Mesothelial cell of epicardium (in vitro differentiated cells): ENCODE measurements around the gene CAPG. TPM values are rescaled to one million over a fixed set of nuclear protein-coding genes. Genes with fewer than 3 reads are reported as not detected.
A peak's percentile ranks its signal among the peaks of the same experiment; 100 is the strongest.

ENCODE experiments used
- DNase-seq, 2 experiments: peaks; one replicate each; pipeline ENCODE4 v3.0.0; 2021; ENCODE audit warnings: low spot score in 2 of 2; ENCODE audit not compliant: unreplicated experiment in 2 of 2
- H3K27ac Mint-ChIP-seq: 2 replicates; pipeline ENCODE4 v1.8.0; 2021; ENCODE audit warnings: mixed read lengths
- H3K27me3 Mint-ChIP-seq: 2 replicates; pipeline ENCODE4 v1.8.0; 2021; ENCODE audit warnings: low read depth, mixed read lengths
- H3K36me3 Mint-ChIP-seq: 2 replicates; pipeline ENCODE4 v1.8.0; 2021; ENCODE audit warnings: mixed read lengths
- H3K4me1 Mint-ChIP-seq: 2 replicates; pipeline ENCODE4 v1.8.0; 2021; ENCODE audit warnings: mixed read lengths
- H3K4me3 Mint-ChIP-seq: 2 replicates; pipeline ENCODE4 v1.8.0; 2021; ENCODE audit warnings: mild to moderate bottlenecking, moderate library complexity, mixed read lengths
- H3K9me3 Mint-ChIP-seq: 2 replicates; pipeline ENCODE4 v1.8.0; 2021; ENCODE audit warnings: mixed read lengths
- total RNA-seq: library from RNA; stranded (reverse); gene quantifications from 3 replicates; pipeline ENCODE4 v1.2.1, GENCODE V29; 2021
- TF ChIP-seq, protein P1 (sequence below): fragments of 200-600 bp; sonication (generic); IDR thresholded peaks from one replicate; pipeline ENCODE4 v1.5.0; 2021; ENCODE audit warnings: antibody characterized with exemption; ENCODE audit not compliant: unreplicated experiment

Gene CAPG
- total RNA-seq, 1 donor from 2014 or later: 86.3 TPM

DNA sequence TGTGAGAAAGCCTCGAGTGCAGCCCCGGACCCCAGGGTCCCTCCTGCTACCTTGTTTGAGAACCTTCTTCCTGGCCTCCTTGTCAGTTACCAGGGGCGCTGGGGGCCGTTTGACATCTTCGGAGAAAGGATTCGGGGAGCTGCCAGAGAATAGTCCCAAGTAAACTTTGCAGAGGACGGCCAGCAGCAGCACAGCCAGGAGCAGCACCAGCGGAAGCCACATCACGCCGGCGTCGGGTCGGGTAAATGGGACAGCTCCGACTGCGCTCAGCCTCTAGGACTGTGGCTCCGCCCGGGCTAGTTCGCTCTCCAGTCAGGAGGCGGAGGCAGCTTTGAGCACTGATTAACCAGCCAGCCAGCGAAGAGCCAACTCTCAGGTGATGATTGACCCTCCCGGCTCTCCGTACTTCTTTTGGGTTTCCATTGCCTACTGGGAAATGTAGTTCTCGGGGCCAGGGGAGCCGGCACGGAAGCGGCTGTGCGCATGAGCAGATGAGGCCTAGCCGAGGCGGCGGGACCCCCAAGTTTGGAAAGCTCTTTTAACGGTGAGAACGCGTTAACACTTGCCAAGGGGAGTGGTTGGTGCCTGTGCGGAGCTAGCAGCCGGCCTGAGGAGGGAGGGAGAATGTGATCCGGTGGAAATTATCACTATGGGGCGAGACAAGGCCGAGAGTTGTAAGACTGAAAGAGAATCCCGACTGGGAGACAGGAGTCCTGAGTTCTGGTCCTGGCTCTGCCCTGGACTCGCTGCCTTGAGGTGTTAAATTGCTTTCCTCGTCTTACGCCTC is 55.7 kb downstream of the CAPG start, which contains the start of the genes ELMOD3 and RETSAT:
Gene ELMOD3, plus strand, starts transcription at position 484 of the 787 bp plus-strand sequence. CDS start 2,430 bp downstream, outside the sequence.
Gene RETSAT, minus strand, starts transcription at position 243 of the 787 bp plus-strand sequence. Its CDS starts 21 bp downstream, at position 222.
- Mint-ChIP-seq H3K36me3 (peaks cover 21% of the 10 kb centered on the region), H3K27me3 (no peaks in the 10 kb centered on the region)
- TF ChIP-seq, protein P1, sequence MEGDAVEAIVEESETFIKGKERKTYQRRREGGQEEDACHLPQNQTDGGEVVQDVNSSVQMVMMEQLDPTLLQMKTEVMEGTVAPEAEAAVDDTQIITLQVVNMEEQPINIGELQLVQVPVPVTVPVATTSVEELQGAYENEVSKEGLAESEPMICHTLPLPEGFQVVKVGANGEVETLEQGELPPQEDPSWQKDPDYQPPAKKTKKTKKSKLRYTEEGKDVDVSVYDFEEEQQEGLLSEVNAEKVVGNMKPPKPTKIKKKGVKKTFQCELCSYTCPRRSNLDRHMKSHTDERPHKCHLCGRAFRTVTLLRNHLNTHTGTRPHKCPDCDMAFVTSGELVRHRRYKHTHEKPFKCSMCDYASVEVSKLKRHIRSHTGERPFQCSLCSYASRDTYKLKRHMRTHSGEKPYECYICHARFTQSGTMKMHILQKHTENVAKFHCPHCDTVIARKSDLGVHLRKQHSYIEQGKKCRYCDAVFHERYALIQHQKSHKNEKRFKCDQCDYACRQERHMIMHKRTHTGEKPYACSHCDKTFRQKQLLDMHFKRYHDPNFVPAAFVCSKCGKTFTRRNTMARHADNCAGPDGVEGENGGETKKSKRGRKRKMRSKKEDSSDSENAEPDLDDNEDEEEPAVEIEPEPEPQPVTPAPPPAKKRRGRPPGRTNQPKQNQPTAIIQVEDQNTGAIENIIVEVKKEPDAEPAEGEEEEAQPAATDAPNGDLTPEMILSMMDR: no peak

DNA sequence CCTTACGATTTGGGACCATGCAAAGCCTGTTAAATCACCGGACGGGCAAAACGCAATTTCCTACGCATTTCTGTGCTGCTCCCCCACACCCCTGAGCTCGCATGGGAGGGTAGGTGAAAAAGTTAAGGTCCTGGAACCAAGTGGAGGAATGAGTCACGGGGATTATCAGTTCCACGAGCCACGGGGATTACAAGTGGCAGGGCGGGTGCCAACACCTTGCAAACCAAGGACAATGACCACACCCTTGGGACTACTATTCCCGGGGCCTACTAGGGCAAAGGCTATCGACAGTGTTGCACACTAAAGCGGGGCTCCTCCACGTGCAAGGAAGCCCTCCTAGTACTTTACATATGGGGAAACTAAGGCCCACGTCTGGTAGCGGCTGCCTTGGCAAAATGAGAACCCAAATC is 56.3 kb downstream of the CAPG start:
- no peaks in the 10 kb centered on the region for H3K9me3 Mint-ChIP-seq
- peak overlapping the region; percentile 99 for H3K27ac Mint-ChIP-seq

More for the DNA sequence above, 55.7 kb downstream of the CAPG start, which contains the start of the genes ELMOD3 and RETSAT:
- H3K4me3 Mint-ChIP-seq: peak within 1 kb of the TSS; percentile 98
- no peaks in the 10 kb centered on the region for H3K9me3 Mint-ChIP-seq
- peaks cover 24% of the 10 kb centered on the region for H3K4me1 Mint-ChIP-seq
- peak; percentile 95 to 97 for DNase-seq
- peak within 1 kb of the TSS; percentile 99 for H3K27ac Mint-ChIP-seq

DNA sequence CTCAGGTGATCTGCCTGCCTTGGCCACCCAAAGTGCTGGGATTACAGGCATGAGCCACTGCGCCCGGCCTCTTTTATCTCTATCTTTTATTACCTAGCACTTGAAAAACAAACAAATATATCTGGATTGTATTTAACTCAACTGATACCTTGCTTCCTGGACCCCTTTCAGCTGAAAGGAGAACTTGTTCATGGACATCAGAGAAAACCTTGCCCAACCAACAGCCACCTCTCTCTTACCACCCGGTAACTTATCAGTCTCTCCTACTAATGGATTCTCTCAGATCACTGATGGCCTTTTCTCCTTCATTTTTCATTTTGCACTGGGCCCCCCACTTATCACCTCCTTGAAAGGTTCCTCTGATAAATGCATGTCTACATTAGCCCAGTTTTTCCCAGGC is 62.6 kb downstream of the CAPG start:
- peaks cover under 1% of the 10 kb centered on the region for H3K4me1 Mint-ChIP-seq
- no peaks in the 10 kb centered on the region for H3K27me3 Mint-ChIP-seq
- H3K4me3 Mint-ChIP-seq: no peak overlapping the region
- TF ChIP-seq, protein P1: no peak
- peaks cover 32% of the 10 kb centered on the region for H3K36me3 Mint-ChIP-seq
- no peak overlapping the region for H3K27ac Mint-ChIP-seq
- DNase-seq: no peak
- no peaks in the 10 kb centered on the region for H3K9me3 Mint-ChIP-seq

More for the DNA sequence above, 56.3 kb downstream of the CAPG start:
- peak in 1 of 2 experiments; percentile 41 for DNase-seq
- TF ChIP-seq, protein P1: no peak
- Mint-ChIP-seq H3K27me3 (no peaks in the 10 kb centered on the region), H3K4me1 (peaks cover 24% of the 10 kb centered on the region), H3K36me3 (peaks cover 24% of the 10 kb centered on the region), H3K4me3 (peak overlapping the region; percentile 98)

Other genes starting within 250 kb of the CAPG start
- gene TGOLN2, start 82.4 kb downstream of the CAPG start, total RNA-seq: 59.0 to 62.5 TPM (median 59.2 TPM) in 3 replicates
- gene RETSAT, start 55.8 kb downstream of the CAPG start, total RNA-seq: 21.5 to 27.4 TPM (median 23.4 TPM) in 3 replicates
- 23.2 to 25.2 TPM (median 24.5 TPM) in 3 replicates for gene ELMOD3, start 55.6 kb downstream of the CAPG start, total RNA-seq
- gene SH2D6, start 8.3 kb upstream of the CAPG start, total RNA-seq: 0.35 to 0.79 TPM (median 0.38 TPM) in 3 replicates
- 263 to 274 TPM (median 271 TPM) in 3 replicates for gene MAT2A, start 128.8 kb upstream of the CAPG start, total RNA-seq
- 57.4 to 58.2 TPM (median 57.7 TPM) in 3 replicates for gene GGCX, start 151.1 kb upstream of the CAPG start, total RNA-seq
- 51.0 to 55.7 TPM (median 55.5 TPM) in 3 replicates for gene VAMP8, start 167.2 kb upstream of the CAPG start, total RNA-seq
- 2.5 to 3.7 TPM (median 3.4 TPM) in 3 replicates for gene VAMP5, start 174.1 kb upstream of the CAPG start, total RNA-seq
- gene RNF181, start 185.4 kb upstream of the CAPG start, total RNA-seq: 76.6 to 87.4 TPM (median 82.8 TPM) in 3 replicates
- 13.5 to 15.2 TPM (median 14.4 TPM) in 3 replicates for gene TMEM150A, start 192.3 kb upstream of the CAPG start, total RNA-seq
- 70.8 to 79.0 TPM (median 74.6 TPM) in 3 replicates for gene C2orf68, start 201.7 kb upstream of the CAPG start, total RNA-seq
- 45.5 to 51.1 TPM (median 49.9 TPM) in 3 replicates for gene USP39, start 205.8 kb upstream of the CAPG start, total RNA-seq